ENCODE data around the gene SLC8A2. TPM values are rescaled to one million over a fixed set of nuclear protein-coding genes. Genes with fewer than 3 reads are reported as not detected.

Gene SLC8A2
- total and polyA plus RNA-seq, 2 experiments from 2014 or later, result 0.86 to 10.0 TPM

GRCh38 chr19:47378246-47378645 is 93.4 kb downstream of the SLC8A2 start (continued):
- no peak for TF ChIP-seq ZNF114 (CRISPR knock-in tag; IDR thresholded peaks at IDR 0.05)

Other genes starting within 250 kb of the SLC8A2 start
- gene BBC3, start 240.7 kb downstream of the SLC8A2 start, total RNA-seq (2014; rRNA removed; shearing (Covaris generic)), result 27.8 and 31.9 TPM in 2 replicates
- gene BBC3, start 240.7 kb downstream of the SLC8A2 start, polyA plus RNA-seq (2016; fragmentation: Nextera tagmentation; extraction: Ambion mirVana), result 23.4 and 25.8 TPM in 2 replicates
- 14.5 and 17.3 TPM in 2 replicates for gene CCDC9, start 215.4 kb downstream of the SLC8A2 start, total RNA-seq (2014; rRNA removed; shearing (Covaris generic))
- gene CCDC9, start 215.4 kb downstream of the SLC8A2 start, polyA plus RNA-seq (2016; fragmentation: Nextera tagmentation; extraction: Ambion mirVana), result 15.0 and 15.3 TPM in 2 replicates
- 1.7 and 2.9 TPM in 2 replicates for gene INAFM1, start 197.0 kb downstream of the SLC8A2 start, total RNA-seq (2014; rRNA removed; shearing (Covaris generic))
- 10.2 and 12.7 TPM in 2 replicates for gene INAFM1, start 197.0 kb downstream of the SLC8A2 start, polyA plus RNA-seq (2016; fragmentation: Nextera tagmentation; extraction: Ambion mirVana)
- 0.58 TPM in 1 of 2 replicates, not detected in the other for gene C5AR1, start 162.0 kb downstream of the SLC8A2 start, total RNA-seq (2014; rRNA removed; shearing (Covaris generic))
- 0.08 TPM in 1 of 2 replicates, not detected in the other for gene C5AR1, start 162.0 kb downstream of the SLC8A2 start, polyA plus RNA-seq (2016; fragmentation: Nextera tagmentation; extraction: Ambion mirVana)
- gene C5AR2, start 139.7 kb downstream of the SLC8A2 start, total RNA-seq (2014; rRNA removed; shearing (Covaris generic)), result 0.28 TPM in 1 of 2 replicates, not detected in the other
- not detected in 2 replicates for gene C5AR2, start 139.7 kb downstream of the SLC8A2 start, polyA plus RNA-seq (2016; fragmentation: Nextera tagmentation; extraction: Ambion mirVana)
- gene DHX34, start 122.6 kb downstream of the SLC8A2 start, total RNA-seq (2014; rRNA removed; shearing (Covaris generic)), result 42.8 and 50.1 TPM in 2 replicates
- gene DHX34, start 122.6 kb downstream of the SLC8A2 start, polyA plus RNA-seq (2016; fragmentation: Nextera tagmentation; extraction: Ambion mirVana), result 16.3 and 16.7 TPM in 2 replicates
- gene MEIS3, start 52.4 kb downstream of the SLC8A2 start, total RNA-seq (2014; rRNA removed; shearing (Covaris generic)), result 33.7 and 40.7 TPM in 2 replicates
- gene MEIS3, start 52.4 kb downstream of the SLC8A2 start, polyA plus RNA-seq (2016; fragmentation: Nextera tagmentation; extraction: Ambion mirVana), result 20.6 and 20.8 TPM in 2 replicates
- gene KPTN, start 12.3 kb upstream of the SLC8A2 start, total RNA-seq (2014; rRNA removed; shearing (Covaris generic)), result 19.8 and 28.0 TPM in 2 replicates
- 26.2 and 31.1 TPM in 2 replicates for gene KPTN, start 12.3 kb upstream of the SLC8A2 start, polyA plus RNA-seq (2016; fragmentation: Nextera tagmentation; extraction: Ambion mirVana)
- 42.9 and 52.0 TPM in 2 replicates for gene NAPA, start 43.2 kb upstream of the SLC8A2 start, total RNA-seq (2014; rRNA removed; shearing (Covaris generic))
- 72.1 and 74.3 TPM in 2 replicates for gene NAPA, start 43.2 kb upstream of the SLC8A2 start, polyA plus RNA-seq (2016; fragmentation: Nextera tagmentation; extraction: Ambion mirVana)
- 0.42 TPM in 1 of 2 replicates, not detected in the other for gene ZNF541, start 101.3 kb upstream of the SLC8A2 start, total RNA-seq (2014; rRNA removed; shearing (Covaris generic))
- 0.05 and 0.26 TPM in 2 replicates for gene ZNF541, start 101.3 kb upstream of the SLC8A2 start, polyA plus RNA-seq (2016; fragmentation: Nextera tagmentation; extraction: Ambion mirVana)
- gene BICRA, start 137.2 kb upstream of the SLC8A2 start, total RNA-seq (2014; rRNA removed; shearing (Covaris generic)), result 37.7 and 40.1 TPM in 2 replicates
- 7.0 and 8.2 TPM in 2 replicates for gene BICRA, start 137.2 kb upstream of the SLC8A2 start, polyA plus RNA-seq (2016; fragmentation: Nextera tagmentation; extraction: Ambion mirVana)
- 10.8 and 11.7 TPM in 2 replicates for gene EHD2, start 241.5 kb upstream of the SLC8A2 start, total RNA-seq (2014; rRNA removed; shearing (Covaris generic))
- 6.6 TPM in 2 replicates for gene EHD2, start 241.5 kb upstream of the SLC8A2 start, polyA plus RNA-seq (2016; fragmentation: Nextera tagmentation; extraction: Ambion mirVana)